ENCODE measurements around the gene SPATA33.
"Not testable (repeated sequence)": the region's sequence is repeated elsewhere in the genome, so short reads cannot be mapped to it uniquely, and the experiment has no call there.

SPATA33 gene

GRCh38 chr16:89621136-89621697, 36.4 kb upstream of the SPATA33 start:
- Mint-ChIP-seq H3K27ac (no peak overlapping the region), H3K4me1 (ENCODE audit: low read depth) (peaks cover 11% of the 10 kb centered on the region), H3K4me3 (no peak overlapping the region), H3K27me3 (peaks cover 9% of the 10 kb centered on the region), H3K36me3 (no peaks in the 10 kb centered on the region), H3K9me3 (ENCODE audit: low read depth) (no peaks in the 10 kb centered on the region)

GRCh38 chr16:89621698-89622409, 35.8 kb upstream of the SPATA33 start:
- no peaks in the 10 kb centered on the region for H3K36me3 Mint-ChIP-seq
- H3K27me3 Mint-ChIP-seq: peaks cover 9% of the 10 kb centered on the region
- H3K4me1 Mint-ChIP-seq (ENCODE audit: low read depth): peaks cover 4% of the 10 kb centered on the region
- H3K9me3 Mint-ChIP-seq (ENCODE audit: low read depth): no peaks in the 10 kb centered on the region
- no peak overlapping the region for H3K4me3 Mint-ChIP-seq
- H3K27ac Mint-ChIP-seq: no peak overlapping the region

DNA sequence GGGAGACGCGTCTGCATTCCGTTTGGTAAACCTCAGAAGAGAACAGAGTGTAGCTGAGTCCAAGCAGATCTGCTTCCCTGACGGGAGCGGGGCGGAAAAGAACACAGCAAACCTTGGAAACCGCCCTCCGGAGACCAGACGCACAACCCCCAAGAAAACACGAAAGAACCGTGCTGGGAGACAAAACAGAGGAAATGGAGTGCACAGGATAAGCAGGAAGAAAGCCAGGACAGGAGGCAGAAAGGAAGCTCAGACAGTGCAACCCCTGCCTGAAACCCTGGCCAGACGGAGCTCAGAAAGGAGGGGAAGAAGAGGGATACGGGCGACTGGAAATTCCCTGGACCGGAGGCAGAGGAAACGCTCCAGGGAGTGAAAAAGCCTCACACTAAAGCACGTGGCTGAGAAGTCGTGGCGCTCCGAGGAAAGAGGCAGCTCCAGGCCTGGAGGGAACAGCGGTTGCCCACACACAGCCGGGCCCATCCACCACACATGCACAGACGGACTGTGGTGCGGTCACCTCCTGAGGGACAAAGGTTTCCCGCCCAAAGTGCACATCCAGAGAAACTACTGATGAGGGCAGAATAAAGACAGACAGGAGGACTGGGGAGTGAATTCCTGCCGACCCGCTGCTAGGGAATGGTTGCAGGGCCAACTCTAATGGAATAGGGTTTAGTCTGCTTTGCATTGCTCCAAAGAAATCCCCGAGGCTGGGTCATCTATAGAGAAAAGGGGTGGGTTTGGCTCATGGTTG, 34.0 kb upstream of the SPATA33 start:
- no peak overlapping the region for H3K4me3 Mint-ChIP-seq
- peaks cover 9% of the 10 kb centered on the region for H3K27me3 Mint-ChIP-seq
- H3K36me3 Mint-ChIP-seq: no peaks in the 10 kb centered on the region
- H3K9me3 Mint-ChIP-seq (ENCODE audit: low read depth): no peaks in the 10 kb centered on the region
- no peaks in the 10 kb centered on the region for H3K4me1 Mint-ChIP-seq (ENCODE audit: low read depth)
- H3K27ac Mint-ChIP-seq: no peak overlapping the region

DNA sequence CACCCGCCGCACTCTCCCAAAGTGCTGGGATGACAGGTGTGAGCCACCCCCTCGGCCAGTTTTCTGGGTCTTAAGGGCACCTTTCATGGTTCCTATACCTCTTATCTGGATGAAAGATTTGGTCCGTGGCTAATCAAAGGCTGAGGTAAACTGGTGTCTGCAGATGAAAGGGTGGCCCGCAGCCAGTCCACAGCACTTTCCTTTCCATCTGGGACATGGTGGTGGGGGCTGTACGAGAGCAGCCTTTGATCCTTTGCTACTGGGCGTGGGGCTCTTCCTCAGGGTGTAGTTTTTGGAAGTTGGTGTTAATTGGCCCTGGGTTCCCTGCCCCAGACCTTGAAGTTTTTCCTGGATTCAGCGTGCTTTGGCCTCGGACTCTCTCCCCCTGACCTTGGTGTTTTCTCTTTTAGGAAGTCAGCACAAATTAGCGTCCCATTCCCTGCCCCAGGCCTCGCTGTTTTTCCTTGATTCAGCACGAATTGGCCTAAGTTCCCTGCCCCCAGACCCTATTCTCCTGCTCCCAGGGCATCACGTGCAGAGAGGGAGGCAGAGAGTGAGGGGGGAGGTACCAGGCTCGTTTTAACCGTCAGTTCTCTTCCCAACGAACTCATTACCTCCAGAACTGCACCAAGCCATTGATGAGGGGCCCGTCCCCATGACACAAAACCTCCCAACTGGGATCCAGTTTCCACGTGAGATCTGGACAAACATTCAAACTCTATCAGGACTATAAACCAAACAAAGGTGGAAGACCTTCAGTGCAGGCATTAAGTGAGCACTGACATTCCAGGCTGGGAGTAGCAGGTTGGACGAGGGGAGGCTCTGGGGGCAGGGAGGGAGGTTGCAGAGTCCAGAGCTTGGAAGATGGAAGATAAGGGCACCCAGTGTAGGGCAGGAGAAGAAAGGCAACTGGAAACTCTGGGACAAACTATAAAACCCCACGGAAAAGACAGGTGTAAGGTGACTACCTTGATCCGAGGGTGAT, 32.6 kb upstream of the SPATA33 start:
- H3K27ac Mint-ChIP-seq: no peak overlapping the region
- H3K9me3 Mint-ChIP-seq (ENCODE audit: low read depth): no peaks in the 10 kb centered on the region
- no peaks in the 10 kb centered on the region for H3K4me1 Mint-ChIP-seq (ENCODE audit: low read depth)
- no peaks in the 10 kb centered on the region for H3K36me3 Mint-ChIP-seq
- H3K4me3 Mint-ChIP-seq: no peak overlapping the region
- H3K27me3 Mint-ChIP-seq: peaks cover 9% of the 10 kb centered on the region

DNA sequence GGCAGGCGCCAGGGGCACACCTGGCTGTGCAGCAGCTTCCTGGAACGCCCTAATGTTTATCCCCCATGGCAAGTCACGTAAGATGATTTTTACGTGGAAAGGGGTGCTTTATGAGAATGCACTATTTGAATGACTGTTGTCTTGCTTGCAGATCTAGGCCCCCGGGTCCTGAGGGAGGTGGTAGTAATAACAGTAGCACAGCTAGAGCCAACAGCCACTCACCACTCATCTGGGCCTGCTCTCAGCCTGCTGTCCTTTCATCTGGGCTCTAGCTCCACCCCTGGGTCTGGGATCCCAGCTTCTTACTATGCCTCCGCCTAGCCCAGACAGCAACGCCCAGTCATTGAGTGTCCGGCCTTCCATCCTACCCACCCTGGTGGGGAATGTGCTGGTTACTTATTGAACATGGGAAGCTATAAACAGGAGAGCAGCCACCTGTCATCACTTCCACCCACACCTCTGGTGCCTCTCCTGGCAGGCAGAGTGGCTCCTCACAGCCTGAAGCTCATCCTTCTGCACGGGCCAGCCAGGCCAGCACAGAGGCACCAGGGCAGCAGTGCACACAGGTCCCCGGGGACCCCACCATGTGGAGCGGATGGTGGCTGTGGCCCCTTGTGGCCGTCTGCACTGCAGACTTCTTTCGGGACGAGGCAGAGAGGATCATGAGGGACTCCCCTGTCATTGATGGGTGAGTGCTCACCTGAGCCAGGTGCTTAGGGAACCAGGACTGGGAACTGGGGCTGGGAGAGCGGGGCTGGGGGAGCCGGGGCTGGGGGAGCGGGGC, 27.6 kb upstream of the SPATA33 start:
- Mint-ChIP-seq H3K9me3 (ENCODE audit: low read depth) (no peaks in the 10 kb centered on the region), H3K4me3 (no peak overlapping the region), H3K27ac (no peak overlapping the region), H3K4me1 (ENCODE audit: low read depth) (no peaks in the 10 kb centered on the region), H3K36me3 (no peaks in the 10 kb centered on the region), H3K27me3 (peaks cover 4% of the 10 kb centered on the region)

- no peak overlapping the region for H3K27ac Mint-ChIP-seq
- H3K36me3 Mint-ChIP-seq: no peaks in the 10 kb centered on the region
- H3K27me3 Mint-ChIP-seq: no peaks in the 10 kb centered on the region
- H3K4me3 Mint-ChIP-seq: no peak overlapping the region
- H3K4me1 Mint-ChIP-seq (ENCODE audit: low read depth): no peaks in the 10 kb centered on the region
- no peaks in the 10 kb centered on the region for H3K9me3 Mint-ChIP-seq (ENCODE audit: low read depth)
These were observed 24.5 kb upstream of the SPATA33 start for GRCh38 chr16:89633064-89633631.

GRCh38 chr16:89634463-89635385, 22.9 kb upstream of the SPATA33 start:
- H3K36me3 Mint-ChIP-seq; H3K9me3 Mint-ChIP-seq (ENCODE audit: low read depth); H3K4me1 Mint-ChIP-seq (ENCODE audit: low read depth); H3K27ac Mint-ChIP-seq; H3K27me3 Mint-ChIP-seq; H3K4me3 Mint-ChIP-seq: not testable (repeated sequence)

DNA sequence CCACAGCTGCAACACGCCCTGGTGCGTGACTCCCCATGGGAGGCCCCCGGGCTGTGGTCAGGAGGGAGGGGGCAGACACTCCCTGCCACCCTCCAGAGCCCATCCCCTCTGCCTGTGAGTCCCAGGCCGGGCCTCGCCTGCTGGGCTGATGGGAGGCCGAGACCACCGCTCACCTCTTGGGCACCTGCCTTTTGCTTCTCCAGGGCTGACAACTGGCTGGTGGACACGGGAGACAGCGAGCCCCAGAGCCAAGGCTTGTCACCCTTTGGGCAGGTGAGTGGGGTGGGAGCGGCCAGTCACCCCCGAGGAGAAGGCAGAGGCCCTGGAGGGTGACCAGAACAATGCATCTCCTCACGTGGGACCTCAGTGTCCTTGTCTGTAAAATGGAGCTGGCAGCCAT, 21.0 kb upstream of the SPATA33 start:
- no peak overlapping the region for H3K4me3 Mint-ChIP-seq
- no peaks in the 10 kb centered on the region for H3K36me3 Mint-ChIP-seq
- no peaks in the 10 kb centered on the region for H3K9me3 Mint-ChIP-seq (ENCODE audit: low read depth)
- H3K27me3 Mint-ChIP-seq: no peaks in the 10 kb centered on the region
- no peak overlapping the region for H3K27ac Mint-ChIP-seq
- H3K4me1 Mint-ChIP-seq (ENCODE audit: low read depth): peaks cover 9% of the 10 kb centered on the region

GRCh38 chr16:89637379-89637778, 20.3 kb upstream of the SPATA33 start:
- H3K4me1 Mint-ChIP-seq (ENCODE audit: low read depth): peaks cover 9% of the 10 kb centered on the region
- H3K9me3 Mint-ChIP-seq (ENCODE audit: low read depth): no peaks in the 10 kb centered on the region
- H3K27me3 Mint-ChIP-seq: no peaks in the 10 kb centered on the region
- no peak overlapping the region for H3K27ac Mint-ChIP-seq
- no peaks in the 10 kb centered on the region for H3K36me3 Mint-ChIP-seq
- no peak overlapping the region for H3K4me3 Mint-ChIP-seq

DNA sequence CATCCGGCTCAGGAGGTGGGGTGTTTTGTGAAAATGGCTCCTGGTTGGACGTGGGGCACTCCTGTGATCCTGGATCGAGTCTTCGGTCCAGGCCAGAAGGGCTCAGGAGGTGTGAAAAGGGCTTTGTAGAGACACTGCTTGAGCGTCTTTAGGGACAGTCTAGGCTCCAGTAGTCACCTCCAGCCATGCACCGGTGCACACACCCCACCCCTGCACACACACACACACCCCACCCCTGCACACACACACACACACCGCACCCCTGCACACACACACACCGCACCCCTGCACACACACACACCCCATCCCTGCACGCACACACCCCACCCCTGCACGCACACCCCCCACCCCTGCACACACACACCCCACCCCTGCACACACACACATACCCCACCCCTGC, 19.2 kb upstream of the SPATA33 start:
- Mint-ChIP-seq H3K9me3 (ENCODE audit: low read depth) (no peaks in the 10 kb centered on the region), H3K27ac (no peak overlapping the region), H3K4me1 (ENCODE audit: low read depth) (peaks cover 9% of the 10 kb centered on the region), H3K36me3 (no peaks in the 10 kb centered on the region), H3K27me3 (no peaks in the 10 kb centered on the region), H3K4me3 (no peak overlapping the region)

GRCh38 chr16:89639385-89639784, 18.3 kb upstream of the SPATA33 start:
- H3K4me1 Mint-ChIP-seq (ENCODE audit: low read depth): peaks cover 9% of the 10 kb centered on the region
- H3K27me3 Mint-ChIP-seq: no peaks in the 10 kb centered on the region
- no peaks in the 10 kb centered on the region for H3K9me3 Mint-ChIP-seq (ENCODE audit: low read depth)
- no peaks in the 10 kb centered on the region for H3K36me3 Mint-ChIP-seq
- no peak overlapping the region for H3K4me3 Mint-ChIP-seq
- no peak overlapping the region for H3K27ac Mint-ChIP-seq

GRCh38 chr16:89641458-89642119, 16.0 kb upstream of the SPATA33 start:
- Mint-ChIP-seq H3K4me1 (ENCODE audit: low read depth) (peaks cover 9% of the 10 kb centered on the region), H3K4me3 (no peak overlapping the region), H3K27ac (no peak overlapping the region), H3K36me3 (no peaks in the 10 kb centered on the region), H3K9me3 (ENCODE audit: low read depth) (no peaks in the 10 kb centered on the region), H3K27me3 (no peaks in the 10 kb centered on the region)

DNA sequence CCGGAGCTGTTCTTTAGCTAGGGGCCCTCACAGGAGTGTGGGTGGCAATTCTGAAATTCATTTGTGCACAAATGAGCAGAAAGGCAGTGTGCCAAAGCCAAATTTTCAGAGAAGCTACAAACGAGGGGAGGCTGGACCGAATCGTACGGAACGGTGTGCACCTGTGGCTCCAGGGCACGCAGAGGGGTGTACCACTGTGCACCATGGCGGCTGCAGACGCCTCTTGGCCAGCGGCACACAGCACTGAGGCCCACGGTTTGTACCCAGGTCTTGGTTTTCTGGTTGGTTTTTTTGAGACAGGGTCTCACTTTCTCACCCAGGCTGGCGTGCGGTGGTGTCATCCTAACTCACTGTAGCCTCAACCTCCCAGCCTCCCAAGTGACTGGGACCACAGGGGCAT, 15.1 kb upstream of the SPATA33 start:
- H3K27ac Mint-ChIP-seq: no peak overlapping the region
- H3K4me1 Mint-ChIP-seq (ENCODE audit: low read depth): peaks cover 9% of the 10 kb centered on the region
- H3K27me3 Mint-ChIP-seq: no peaks in the 10 kb centered on the region
- H3K9me3 Mint-ChIP-seq (ENCODE audit: low read depth): no peaks in the 10 kb centered on the region
- H3K36me3 Mint-ChIP-seq: no peaks in the 10 kb centered on the region
- no peak overlapping the region for H3K4me3 Mint-ChIP-seq

Data from activated naive CD8-positive, alpha-beta T cell (primary cell).